HCT116 (cell line): ENCODE results near the gene HEXIM1. TPM values are rescaled to one million over a fixed set of nuclear protein-coding genes. Genes with fewer than 3 reads are reported as not detected.

Experiments used
- ATAC-seq: fragments of 200-7000 bp; cut with Tn5 transposase; 2 replicates; pipeline ENCODE4 v1.9.1; 2020; ENCODE audit warnings: mild to moderate bottlenecking, moderate library complexity
- BruUV-seq: library from RNA; stranded (reverse); fragments of 400-500 nt; replicated peaks from 2 replicates; lab custom pipeline; 2021; lab: Mats Ljungman, UMichigan
- CTCF ChIA-PET: fragments of 300-600 bp; sonication (Branson Sonifier 250); formaldehyde crosslinking; loops from one replicate; lab custom pipeline; 2021; ENCODE audit warnings: antibody characterized with exemption; lab: Charles Lee
- POLR2A ChIA-PET: fragments of 300-600, 350-600 bp; sonication (Branson Sonifier 250); formaldehyde crosslinking; loops from one replicate; lab custom pipeline; 2021; ENCODE audit warnings: antibody characterized with exemption; lab: Charles Lee
- RAD21 ChIA-PET, 2 experiments: fragments of 300-600 bp; sonication (Branson Sonifier 250); formaldehyde crosslinking; loops; one replicate each; lab custom pipeline; 2023; ENCODE audit warnings: low total read pairs in 2 of 2; ENCODE audit not compliant: uncharacterized antibody in 2 of 2, unreplicated experiment in 2 of 2, low non-redundant PET in 1 of 2; lab: Charles Lee
- DNase-seq: peaks from one replicate; pipeline ENCODE4 v3.0.0-alpha.2; 2010; ENCODE audit warnings: low read depth, low spot score
- H2AFZ ChIP-seq: fragments of 200-600 bp; shearing (Covaris generic), sonication (generic); 2 replicates; pipeline ENCODE4 v1.6.1; 2017; ENCODE audit warnings: low read depth, mixed run types, mixed read lengths, antibody characterized with exemption, low read length; ENCODE audit not compliant: poor library complexity, severe bottlenecking
- H3K27ac ChIP-seq: 2 replicates; pipeline ENCODE4 v1.5.1; 2012; ENCODE audit warnings: low read depth, low read length
- H3K27me3 ChIP-seq: fragments of 200-600 bp; sonication (generic); 2 replicates; pipeline ENCODE4 v1.6.1; 2016; ENCODE audit warnings: mixed run types, low read length, mixed read lengths; ENCODE audit not compliant: insufficient read depth
- H3K36me3 ChIP-seq, 2 experiments: fragments of 200-500 bp in 1 of 2; fragments of 200-600 bp in 1 of 2; sonication (Bioruptor generic) in 1 of 2; sonication (generic) in 1 of 2; 2 replicates each; pipeline versions ENCODE4 v1.5.1 to v1.6.1; 2014 to 2016; ENCODE audit warnings: low read length in 2 of 2, inconsistent platforms in 1 of 2, mixed read lengths in 1 of 2, mixed run types in 1 of 2; ENCODE audit not compliant: insufficient read depth in 2 of 2, control insufficient read depth in 1 of 2
- H3K4me1 ChIP-seq, 2 experiments: fragments of 200-600 bp in 1 of 2; sonication (generic) in 1 of 2; 2 replicates each; pipeline versions ENCODE4 v1.5.1 to v1.6.1; 2012 to 2017; ENCODE audit warnings: low read length in 2 of 2, inconsistent platforms in 1 of 2, mild to moderate bottlenecking in 1 of 2, mixed read lengths in 1 of 2, mixed run types in 1 of 2, moderate library complexity in 1 of 2; ENCODE audit not compliant: insufficient read depth in 2 of 2, control insufficient read depth in 1 of 2
- H3K4me2 ChIP-seq: fragments of 200-600 bp; sonication (generic); 2 replicates; pipeline ENCODE4 v1.6.1; 2017; ENCODE audit warnings: mixed run types, low read length, mixed read lengths
- H3K4me3 ChIP-seq, 2 experiments: fragments of 200-600 bp in 1 of 2; sonication (generic) in 1 of 2; replicated peaks in 1 of 2; 2 replicates each; pipeline ENCODE4 v1.5.1; 2011 to 2016; ENCODE audit warnings: low read length in 2 of 2, control low read depth in 1 of 2, low read depth in 1 of 2, mild to moderate bottlenecking in 1 of 2, mixed read lengths in 1 of 2, mixed run types in 1 of 2
- H3K79me2 ChIP-seq: fragments of 200-600 bp; sonication (generic); 2 replicates; pipeline ENCODE4 v1.6.1; 2017; ENCODE audit warnings: mild to moderate bottlenecking, mixed run types, low read length, moderate library complexity, mixed read lengths; ENCODE audit not compliant: insufficient read depth
- H3K9ac ChIP-seq: fragments of 200-600 bp; sonication (generic); 2 replicates; pipeline ENCODE4 v1.6.1; 2016; ENCODE audit warnings: low read length, mixed read lengths
- H3K9me2 ChIP-seq: fragments of 200-600 bp; sonication (generic), shearing (Covaris generic); 2 replicates; pipeline ENCODE4 v1.6.1; 2017; ENCODE audit warnings: mixed run types, mild to moderate bottlenecking, moderate library complexity; ENCODE audit not compliant: insufficient read depth
- H3K9me3 ChIP-seq, 2 experiments: fragments of 200-500 bp in 1 of 2; fragments of 200-600 bp in 1 of 2; sonication (Bioruptor generic) in 1 of 2; sonication (generic) in 1 of 2; 2 replicates each; pipeline ENCODE4 v1.6.1; 2014 to 2017; ENCODE audit warnings: low read length in 2 of 2, mixed read lengths in 2 of 2, inconsistent platforms in 1 of 2, low read depth in 1 of 2, mild to moderate bottlenecking in 1 of 2, mixed run types in 1 of 2, moderate library complexity in 1 of 2; ENCODE audit not compliant: control insufficient read depth in 1 of 2, insufficient read depth in 1 of 2
- H4K20me1 ChIP-seq: fragments of 200-600 bp; sonication (generic), shearing (Covaris generic); 2 replicates; pipeline ENCODE4 v1.6.1; 2017; ENCODE audit warnings: mixed run types, mild to moderate bottlenecking, moderate library complexity; ENCODE audit not compliant: insufficient read depth
- CBX3 ChIP-seq: IDR thresholded peaks from 2 replicates; pipeline ENCODE4 v1.6.1; 2012; ENCODE audit warnings: low read depth
- CEBPB ChIP-seq: IDR thresholded peaks from 2 replicates; pipeline ENCODE4 v1.6.1; 2012; ENCODE audit warnings: low read depth
- EGR1 ChIP-seq: IDR thresholded peaks from 2 replicates; pipeline ENCODE4 v1.6.1; 2012; ENCODE audit warnings: low read depth
- ELF1 ChIP-seq: IDR thresholded peaks from 2 replicates; pipeline ENCODE4 v1.6.1; 2012; ENCODE audit warnings: low read depth, borderline replicate concordance
- EZH2 ChIP-seq: fragments of 200-600 bp; sonication (generic); IDR thresholded peaks from 2 replicates; pipeline ENCODE4 v1.6.1; 2017; ENCODE audit warnings: antibody characterized with exemption, mixed run types
- EZH2phosphoT487 ChIP-seq: fragments of 200-600 bp; IDR thresholded peaks from 2 replicates; pipeline ENCODE4 v1.6.1; 2018; ENCODE audit warnings: antibody characterized with exemption, borderline replicate concordance
- FOSL1 ChIP-seq: IDR thresholded peaks from 2 replicates; pipeline ENCODE4 v1.6.1; 2012; ENCODE audit warnings: low read depth
- JUND ChIP-seq: IDR thresholded peaks from 2 replicates; pipeline ENCODE4 v1.6.1; 2012
- MAX ChIP-seq: IDR thresholded peaks from 2 replicates; pipeline ENCODE4 v1.6.1; 2012
- POLR2AphosphoS5 ChIP-seq: IDR thresholded peaks from 2 replicates; pipeline ENCODE4 v1.6.1; 2011; ENCODE audit warnings: mild to moderate bottlenecking, low read depth, low read length, moderate library complexity
- RAD21 ChIP-seq: IDR thresholded peaks from 2 replicates; pipeline ENCODE4 v1.6.1; 2012; ENCODE audit warnings: low read depth, mild to moderate bottlenecking
- REST ChIP-seq: IDR thresholded peaks from 2 replicates; pipeline ENCODE4 v1.6.1; 2012; ENCODE audit warnings: low read depth
- SIN3A ChIP-seq: IDR thresholded peaks from 2 replicates; pipeline ENCODE4 v1.6.1; 2012; ENCODE audit warnings: low read depth
- SRF ChIP-seq: IDR thresholded peaks from 2 replicates; pipeline ENCODE4 v1.6.1; 2012; ENCODE audit warnings: low read depth
- YY1 ChIP-seq: IDR thresholded peaks from 2 replicates; pipeline ENCODE4 v1.6.1; 2011; ENCODE audit warnings: low read length, low read depth, moderate library complexity, mild to moderate bottlenecking; ENCODE audit not compliant: insufficient replicate concordance; ENCODE audit errors: extremely low read depth
- ZBTB33 ChIP-seq: IDR thresholded peaks from 2 replicates; pipeline ENCODE4 v1.6.1; 2011; ENCODE audit warnings: mild to moderate bottlenecking, low read length, moderate library complexity; ENCODE audit not compliant: insufficient replicate concordance; ENCODE audit errors: extremely low read depth
- ZFX ChIP-seq: fragments of 450-650 bp; IDR thresholded peaks from 2 replicates; pipeline ENCODE4 v1.6.1; 2017
- ZNF274 ChIP-seq: fragments of 200-500 bp; sonication (Bioruptor generic); IDR thresholded peaks from 2 replicates; pipeline ENCODE4 v1.6.1; 2014; ENCODE audit warnings: mild to moderate bottlenecking, low read depth, low read length, inconsistent platforms
- intact Hi-C: fragments of 100-400 bp; cut with micrococcal nuclease; formaldehyde crosslinking; loops from 2 replicates; pipeline ENCODE4 v1.10.0; 2022
- total RNA-seq: library from RNA; stranded (reverse); gene quantifications from one replicate; pipeline ENCODE4 v1.2.1, GENCODE V29; 2021; ENCODE audit not compliant: unreplicated experiment
- TF ChIP-seq, protein P1 (sequence below): IDR thresholded peaks from 2 replicates; pipeline ENCODE4 v1.6.1; 2012

HEXIM1 gene
- total RNA-seq, 1 experiment from 2014 or later: 58.0 TPM

- intact Hi-C loops: loop anchor here (1.0 kb wide), 1 partner anchor 12 kb away; no protein-coding TSS in a partner anchor
- ATAC-seq: peak; percentile 93
- no TSS peak for BruUV-seq
- peak; percentile 99 for TF ChIP-seq YY1
- TF ChIP-seq MAX: 0 out of 2 replicates have a peak, but pooled peaks have one; percentile 25
- TF ChIP-seq CBX3: peak; percentile 81; the same call in 1 of the 2 replicates
- no peak for TF ChIP-seq RAD21
- TF ChIP-seq, protein P1, sequence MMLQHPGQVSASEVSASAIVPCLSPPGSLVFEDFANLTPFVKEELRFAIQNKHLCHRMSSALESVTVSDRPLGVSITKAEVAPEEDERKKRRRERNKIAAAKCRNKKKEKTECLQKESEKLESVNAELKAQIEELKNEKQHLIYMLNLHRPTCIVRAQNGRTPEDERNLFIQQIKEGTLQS: no peak
- no peak for TF ChIP-seq EZH2phosphoT487
- no peak for TF ChIP-seq REST
- TF ChIP-seq ELF1: no peak; the same call in 1 of the 2 replicates
- TF ChIP-seq FOSL1: no peak
- TF ChIP-seq SIN3A: peak; percentile 74
- no peak for TF ChIP-seq EZH2
- no peak for TF ChIP-seq CEBPB
- TF ChIP-seq JUND: no peak; the same call in 1 of the 2 replicates
- peak; percentile 88 for TF ChIP-seq SRF
- TF ChIP-seq ZFX: peak; percentile 77; the same call in 1 of the 2 replicates
- peak; percentile 28 for TF ChIP-seq ZBTB33
- peak; percentile 68 for TF ChIP-seq EGR1
- TF ChIP-seq ZNF274: no peak
- TF ChIP-seq POLR2AphosphoS5: peak; percentile 73
Observed at GRCh38 chr17:45161288-45162024, 13.2 kb downstream of the HEXIM1 start, which contains the start of gene HEXIM2. TSS of gene HEXIM2 (plus strand) at chr17:45161875. CDS start at chr17:45162794, 919 bp downstream.

More at GRCh38 chr17:45161288-45162024, 13.2 kb downstream of the HEXIM1 start, which contains the start of gene HEXIM2:
- ChIA-PET CTCF (interaction anchor here (0.7 to 2.4 kb wide), 6 partner anchors 10 to 70 kb away, joined by 3 to 25 read pairs (median 12); partner anchors contain the start of genes ACBD4 and HEXIM1), POLR2A (interaction anchor here (0.8 to 7.0 kb wide), 9 partner anchors 11 to 264 kb away, joined by 3 to 258 read pairs (median 8); partner anchors contain the start of gene HEXIM1), RAD21 (interaction anchor here (0.8 to 2.1 kb wide), 6 partner anchors 11 to 36 kb away, joined by 3 to 6 read pairs (median 5); partner anchors contain the start of gene HEXIM1 (in 1 of the 2))
- Histone ChIP-seq H3K4me3 (peak within 1 kb of the TSS; percentile 89 to 97), H3K4me1 (peaks cover 23 to 35% of the 10 kb centered on the region in 2 experiments), H3K79me2 (peaks cover 29% of the 10 kb centered on the region), H3K9me2 (no peaks in the 10 kb centered on the region), H4K20me1 (no peaks in the 10 kb centered on the region), H3K36me3 (no peaks in the 10 kb centered on the region), H3K9ac (peak within 1 kb of the TSS; percentile 99), H3K27me3 (no peaks in the 10 kb centered on the region), H2AFZ (no peak within 1 kb of the TSS), H3K27ac (peak within 1 kb of the TSS; percentile 89), H3K4me2 (peak within 1 kb of the TSS; percentile 92), H3K9me3 (no peaks in the 10 kb centered on the region)
- DNase-seq: peak; percentile 100
